AG10803 (cell line): ENCODE data around the gene GPD1L.

ENCODE experiments used
- DNase-seq: peaks from one replicate; pipeline ENCODE4 v3.0.0; 2010; ENCODE audit warnings: low read depth
- H3K4me3 ChIP-seq: 2 replicates; pipeline ENCODE4 v1.5.1; 2011; ENCODE audit warnings: mild to moderate bottlenecking, low read length, control low read depth
- TF ChIP-seq, protein P1 (sequence below): conservative IDR thresholded peaks from 2 replicates; pipeline ENCODE4 v1.5.1; 2011; ENCODE audit warnings: mild to moderate bottlenecking, low read length, control low read depth, inconsistent platforms

Gene GPD1L

GRCh38 chr3:32160706-32161214, 54.3 kb downstream of the GPD1L start:
- TF ChIP-seq, protein P1, sequence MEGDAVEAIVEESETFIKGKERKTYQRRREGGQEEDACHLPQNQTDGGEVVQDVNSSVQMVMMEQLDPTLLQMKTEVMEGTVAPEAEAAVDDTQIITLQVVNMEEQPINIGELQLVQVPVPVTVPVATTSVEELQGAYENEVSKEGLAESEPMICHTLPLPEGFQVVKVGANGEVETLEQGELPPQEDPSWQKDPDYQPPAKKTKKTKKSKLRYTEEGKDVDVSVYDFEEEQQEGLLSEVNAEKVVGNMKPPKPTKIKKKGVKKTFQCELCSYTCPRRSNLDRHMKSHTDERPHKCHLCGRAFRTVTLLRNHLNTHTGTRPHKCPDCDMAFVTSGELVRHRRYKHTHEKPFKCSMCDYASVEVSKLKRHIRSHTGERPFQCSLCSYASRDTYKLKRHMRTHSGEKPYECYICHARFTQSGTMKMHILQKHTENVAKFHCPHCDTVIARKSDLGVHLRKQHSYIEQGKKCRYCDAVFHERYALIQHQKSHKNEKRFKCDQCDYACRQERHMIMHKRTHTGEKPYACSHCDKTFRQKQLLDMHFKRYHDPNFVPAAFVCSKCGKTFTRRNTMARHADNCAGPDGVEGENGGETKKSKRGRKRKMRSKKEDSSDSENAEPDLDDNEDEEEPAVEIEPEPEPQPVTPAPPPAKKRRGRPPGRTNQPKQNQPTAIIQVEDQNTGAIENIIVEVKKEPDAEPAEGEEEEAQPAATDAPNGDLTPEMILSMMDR, result no peak
- DNase-seq, result no peak
- no peak overlapping the region for H3K4me3 ChIP-seq

GRCh38 chr3:32165442-32165841, 59.0 kb downstream of the GPD1L start:
- TF ChIP-seq, protein P1, result no peak
- no peak for DNase-seq

GRCh38 chr3:32166654-32167053, 60.2 kb downstream of the GPD1L start:
- TF ChIP-seq, protein P1, result no peak
- no peak for DNase-seq
- no peak overlapping the region for H3K4me3 ChIP-seq

More at GRCh38 chr3:32165442-32165841, 59.0 kb downstream of the GPD1L start:
- no peak overlapping the region for H3K4me3 ChIP-seq

DNA sequence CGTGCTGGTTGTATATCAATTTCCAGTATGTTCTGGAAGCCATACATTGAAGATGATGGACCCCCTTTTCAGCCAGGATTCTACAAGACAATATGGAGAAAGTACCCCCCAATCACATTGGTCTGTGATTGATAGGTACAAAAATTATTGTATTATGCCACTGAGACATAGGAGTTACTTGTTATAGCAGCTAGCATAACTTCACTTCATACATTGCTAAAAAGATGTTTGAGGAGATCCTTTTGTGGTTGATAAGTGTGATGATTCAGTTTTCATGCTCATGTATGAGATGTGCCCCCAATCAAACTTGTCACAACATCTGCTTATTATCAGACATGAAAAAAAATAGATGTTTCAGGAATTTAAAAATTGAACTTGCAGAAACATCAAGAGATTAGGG, 66.0 kb downstream of the GPD1L start:
- DNase-seq, result no peak
- no peak overlapping the region for H3K4me3 ChIP-seq
- TF ChIP-seq, protein P1, result no peak

DNA sequence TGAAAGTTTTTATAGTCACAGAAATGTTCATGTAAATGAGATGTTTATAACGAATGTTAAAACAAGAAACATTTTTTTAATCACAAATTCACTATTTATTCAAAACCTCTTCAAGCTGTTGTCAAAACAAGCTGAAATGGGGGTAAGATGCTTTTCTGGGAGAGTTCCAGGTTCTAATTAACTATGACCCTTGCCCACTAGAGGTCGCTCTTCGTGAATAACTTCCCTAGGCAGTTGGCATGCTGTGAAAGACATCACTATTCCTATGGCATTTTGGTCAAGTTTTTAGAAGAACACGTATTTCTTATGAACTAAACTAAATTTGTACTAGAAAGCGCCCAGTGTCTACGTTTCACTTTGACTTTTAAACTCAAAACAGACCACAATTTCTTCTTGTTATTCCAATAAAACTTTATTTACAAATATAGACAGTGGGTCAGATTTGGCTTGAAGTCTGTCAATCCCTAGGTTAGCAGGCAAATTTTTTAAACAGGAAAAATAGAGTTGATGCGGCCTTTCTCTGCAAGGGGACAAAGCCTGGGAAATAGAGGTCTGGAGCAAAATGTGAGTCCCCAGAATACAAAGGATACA, 69.3 kb downstream of the GPD1L start:
- no peak overlapping the region for H3K4me3 ChIP-seq
- DNase-seq, result peak; percentile 55
- TF ChIP-seq, protein P1, result peak; percentile 68

- no peak overlapping the region for H3K4me3 ChIP-seq
- peak; percentile 30 for DNase-seq
- TF ChIP-seq, protein P1, result peak; percentile 63
Measured at GRCh38 chr3:32176989-32177701, 70.7 kb downstream of the GPD1L start.
